SK-N-SH (cell line): Measurements from ENCODE around the gene SFXN5. TPM values are rescaled to one million over a fixed set of nuclear protein-coding genes. Genes with fewer than 3 reads are reported as not detected.

ENCODE experiments used
- CTCF ChIA-PET: fragments of 300-600, 350-600 bp; formaldehyde crosslinking; extraction: SDS; loops from one replicate; lab custom pipeline; 2021; lab: Yijun Ruan, JAX
- POLR2A ChIA-PET: fragments of 350-600 bp; sonication (Branson Sonifier 250); formaldehyde crosslinking; extraction: SDS; loops from one replicate; lab custom pipeline; 2020; ENCODE audit warnings: antibody characterized with exemption, inconsistent platforms; lab: Yijun Ruan, JAX
- DNase-seq: peaks from one replicate; pipeline ENCODE4 v3.0.0; 2012
- H2AFZ ChIP-seq: fragments of 200-600 bp; sonication (generic); 2 replicates; pipeline ENCODE4 v1.8.1; 2016; ENCODE audit warnings: antibody characterized with exemption, mild to moderate bottlenecking, low read depth
- H3F3A ChIP-seq: fragments of 200-600 bp; sonication (generic); replicated peaks from 2 replicates; pipeline ENCODE3; 2016; ENCODE audit warnings: antibody characterized with exemption, mild to moderate bottlenecking; ENCODE audit not compliant: insufficient read depth
- H3K27ac ChIP-seq, 2 experiments: fragments of 200-500 bp in 1 of 2; fragments of 200-600 bp in 1 of 2; sonication (Bioruptor generic) in 1 of 2; sonication (generic), shearing (Covaris generic) in 1 of 2; 2 replicates each; pipeline versions ENCODE4 v1.5.1 to v1.6.1; 2014 to 2016; ENCODE audit warnings: low read depth in 2 of 2, inconsistent platforms in 1 of 2, low read length in 1 of 2, mild to moderate bottlenecking in 1 of 2, mixed read lengths in 1 of 2
- H3K27me3 ChIP-seq: fragments of 200-600 bp; sonication (generic), shearing (Covaris generic); 2 replicates; pipeline ENCODE4 v1.6.1; 2016; ENCODE audit warnings: mixed run types; ENCODE audit not compliant: insufficient read depth
- H3K36me3 ChIP-seq, 2 experiments: fragments of 200-500 bp in 1 of 2; fragments of 200-600 bp in 1 of 2; sonication (Bioruptor generic) in 1 of 2; sonication (generic) in 1 of 2; replicated peaks in 1 of 2; 2 replicates each; pipeline versions ENCODE3 to v1.5.1; 2014 to 2016; ENCODE audit warnings: low read length in 1 of 2, mild to moderate bottlenecking in 1 of 2; ENCODE audit not compliant: insufficient read depth in 2 of 2, control insufficient read depth in 1 of 2
- H3K4me1 ChIP-seq, 2 experiments: fragments of 200-500 bp in 1 of 2; fragments of 200-600 bp in 1 of 2; sonication (Bioruptor generic) in 1 of 2; sonication (generic), shearing (Covaris generic) in 1 of 2; 2 replicates each; pipeline versions ENCODE4 v1.5.1 to v1.6.1; 2014 to 2016; ENCODE audit warnings: low read depth in 1 of 2, low read length in 1 of 2, mixed run types in 1 of 2; ENCODE audit not compliant: insufficient read depth in 2 of 2, control insufficient read depth in 1 of 2
- H3K4me2 ChIP-seq: fragments of 200-600 bp; sonication (generic), shearing (Covaris generic); 2 replicates; pipeline ENCODE4 v1.6.1; 2017; ENCODE audit warnings: mixed run types
- H3K4me3 ChIP-seq, 2 experiments: fragments of 200-500 bp in 1 of 2; fragments of 200-600 bp in 1 of 2; sonication (Bioruptor generic) in 1 of 2; sonication (generic), shearing (Covaris generic) in 1 of 2; 2 replicates each; pipeline versions ENCODE4 v1.5.1 to v1.8.1; 2014 to 2016; ENCODE audit warnings: low read depth in 2 of 2, inconsistent platforms in 1 of 2, low read length in 1 of 2, mild to moderate bottlenecking in 1 of 2, mixed read lengths in 1 of 2, moderate library complexity in 1 of 2
- H3K79me2 ChIP-seq: fragments of 200-600 bp; sonication (generic); 2 replicates; pipeline ENCODE4 v1.8.1; 2017; ENCODE audit warnings: mild to moderate bottlenecking; ENCODE audit not compliant: insufficient read depth
- H3K9ac ChIP-seq: fragments of 200-600 bp; sonication (generic); 2 replicates; pipeline ENCODE4 v1.6.1; 2017; ENCODE audit warnings: mixed run types
- H3K9me2 ChIP-seq: fragments of 200-600 bp; sonication (generic); 2 replicates; pipeline ENCODE4 v1.6.1; 2017; ENCODE audit warnings: mixed run types
- H3K9me3 ChIP-seq: fragments of 200-600 bp; sonication (generic); 2 replicates; pipeline ENCODE4 v1.6.1; 2017; ENCODE audit warnings: mixed run types, mild to moderate bottlenecking, moderate library complexity
- H4K20me1 ChIP-seq: fragments of 200-600 bp; sonication (generic); 2 replicates; pipeline ENCODE4 v1.6.1; 2017; ENCODE audit warnings: mild to moderate bottlenecking, mixed run types; ENCODE audit not compliant: insufficient read depth
- CHD2 ChIP-seq: fragments of 150-350 bp; IDR thresholded peaks from 2 replicates; pipeline ENCODE4 v1.6.1; 2018; ENCODE audit warnings: low read length; ENCODE audit not compliant: partially characterized antibody
- EZH2phosphoT487 ChIP-seq: fragments of 200-600 bp; sonication (generic); IDR thresholded peaks from 2 replicates; pipeline ENCODE4 v1.6.1; 2017; ENCODE audit warnings: low read depth, mixed run types, mild to moderate bottlenecking, antibody characterized with exemption, moderate library complexity, borderline replicate concordance
- FOXM1 ChIP-seq: IDR thresholded peaks from 2 replicates; pipeline ENCODE4 v1.4.0; 2012; ENCODE audit warnings: low read depth, mild to moderate bottlenecking
- GABPA ChIP-seq: IDR thresholded peaks from 2 replicates; pipeline ENCODE4 v1.4.0; 2012; ENCODE audit warnings: low read depth, mild to moderate bottlenecking
- JUND ChIP-seq: IDR thresholded peaks from 2 replicates; pipeline ENCODE4 v1.4.0; 2012
- MEF2A ChIP-seq: IDR thresholded peaks from 2 replicates; pipeline ENCODE4 v1.4.0; 2012; ENCODE audit warnings: low read depth, borderline replicate concordance
- MXI1 ChIP-seq: IDR thresholded peaks from 2 replicates; pipeline ENCODE4 v1.6.1; 2012; ENCODE audit warnings: mild to moderate bottlenecking, low read depth, low read length, improper control_type of control experiment
- NFIC ChIP-seq: IDR thresholded peaks from 2 replicates; pipeline ENCODE4 v1.4.0; 2012; ENCODE audit warnings: borderline replicate concordance
- NRF1 ChIP-seq: IDR thresholded peaks from 2 replicates; pipeline ENCODE4 v1.6.1; 2012; ENCODE audit warnings: low read depth, mild to moderate bottlenecking, low read length
- SIN3A ChIP-seq: IDR thresholded peaks from 2 replicates; pipeline ENCODE4 v1.6.1; 2012; ENCODE audit warnings: low read depth, mild to moderate bottlenecking, low read length, moderate library complexity, borderline replicate concordance
- TAF1 ChIP-seq: IDR thresholded peaks from 2 replicates; pipeline ENCODE4 v1.6.1; 2012; ENCODE audit warnings: low read depth, mild to moderate bottlenecking, low read length, moderate library complexity, borderline replicate concordance
- TCF12 ChIP-seq: IDR thresholded peaks from 2 replicates; pipeline ENCODE4 v1.4.0; 2012
- YY1 ChIP-seq: IDR thresholded peaks from 2 replicates; pipeline ENCODE4 v1.4.0; 2012; ENCODE audit warnings: low read depth, mild to moderate bottlenecking
- WGBS: methylation state at CpG from one replicate; pipeline ENCODE4 v1.1.6; 2017; ENCODE audit warnings: low lambda C conversion rate; 5-methylcytosine and 5-hydroxymethylcytosine counted together
- polyA plus RNA-seq, 3 experiments: library from polyadenylated mRNA; depleted of rRNA; stranded (reverse); fragments of >200 nt; gene quantifications; 2 replicates each; pipeline ENCODE4 v1.2.3, GENCODE V29; 2012
- TF ChIP-seq, protein P1 (sequence below): IDR thresholded peaks from 2 replicates; pipeline ENCODE4 v1.4.0; 2012; ENCODE audit warnings: low read depth
- TF ChIP-seq, protein P2 (sequence below): fragments of 150-350 bp; IDR thresholded peaks from 2 replicates; pipeline ENCODE4 v1.6.1; 2016; ENCODE audit warnings: mild to moderate bottlenecking, low read depth, low read length

Gene SFXN5
- polyA plus RNA-seq, 1 of the 3 experiments (the other 2 are of a cell fraction) = 9.9 TPM

DNA sequence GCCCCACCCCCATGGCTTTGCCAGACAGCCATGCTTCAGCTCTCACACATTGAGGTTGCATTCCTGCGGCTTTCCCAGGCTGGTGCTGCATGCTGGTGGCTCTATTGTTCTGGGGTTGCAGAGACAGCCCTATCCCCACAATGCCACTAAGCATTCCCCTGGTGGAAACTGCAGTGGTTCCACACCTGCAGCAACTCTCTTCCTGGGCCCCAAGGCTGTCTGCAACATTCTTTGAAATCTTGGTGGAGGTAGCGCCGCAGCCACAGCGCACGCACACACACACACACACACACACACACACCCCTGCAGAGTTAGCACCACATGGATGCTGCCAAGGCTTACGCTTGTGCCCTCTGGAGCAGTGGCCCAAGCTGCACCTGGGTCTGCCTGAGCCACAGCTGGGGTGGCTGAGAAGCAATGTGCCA, 21.4 kb downstream of the SFXN5 start:
- no peaks in the 10 kb centered on the region for H3K79me2 ChIP-seq
- WGBS = no CpG with 5 or more reads among the region's 6 CpGs
- TF ChIP-seq CHD2 = no peak
- TF ChIP-seq TCF12 = no peak
- no peak for TF ChIP-seq MEF2A
- TF ChIP-seq TAF1 = no peak
- no peak for TF ChIP-seq MXI1
- TF ChIP-seq YY1 = no peak
- TF ChIP-seq JUND = no peak
- TF ChIP-seq, protein P1, sequence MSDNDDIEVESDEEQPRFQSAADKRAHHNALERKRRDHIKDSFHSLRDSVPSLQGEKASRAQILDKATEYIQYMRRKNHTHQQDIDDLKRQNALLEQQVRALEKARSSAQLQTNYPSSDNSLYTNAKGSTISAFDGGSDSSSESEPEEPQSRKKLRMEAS = no peak
- no peak for TF ChIP-seq GABPA
- no peak for TF ChIP-seq SIN3A
- no peak for TF ChIP-seq NFIC
- no peak for TF ChIP-seq NRF1
- POLR2A ChIA-PET = no interaction called here
- H3K27ac ChIP-seq = no peak overlapping the region
- peaks cover 0 to 4% of the 10 kb centered on the region in 2 experiments for H3K36me3 ChIP-seq
- no peaks in the 10 kb centered on the region for H3K9me3 ChIP-seq
- H3F3A ChIP-seq = no peaks in the 10 kb centered on the region
- H3K9ac ChIP-seq = no peak overlapping the region
- H4K20me1 ChIP-seq = no peaks in the 10 kb centered on the region
- no peaks in the 10 kb centered on the region for H3K27me3 ChIP-seq
- H3K4me3 ChIP-seq = no peak overlapping the region
- H3K4me1 ChIP-seq = peaks cover 0 to 8% of the 10 kb centered on the region in 2 experiments; a peak in 1 of 4 replicates
- DNase-seq = no peak
- H3K9me2 ChIP-seq = no peaks in the 10 kb centered on the region
- no peak overlapping the region for H3K4me2 ChIP-seq
- CTCF ChIA-PET = interaction anchor here (1.6 kb wide), 1 partner anchor 12 kb away, joined by 5 read pairs; no protein-coding TSS in a partner anchor
- H2AFZ ChIP-seq = no peak overlapping the region

DNA sequence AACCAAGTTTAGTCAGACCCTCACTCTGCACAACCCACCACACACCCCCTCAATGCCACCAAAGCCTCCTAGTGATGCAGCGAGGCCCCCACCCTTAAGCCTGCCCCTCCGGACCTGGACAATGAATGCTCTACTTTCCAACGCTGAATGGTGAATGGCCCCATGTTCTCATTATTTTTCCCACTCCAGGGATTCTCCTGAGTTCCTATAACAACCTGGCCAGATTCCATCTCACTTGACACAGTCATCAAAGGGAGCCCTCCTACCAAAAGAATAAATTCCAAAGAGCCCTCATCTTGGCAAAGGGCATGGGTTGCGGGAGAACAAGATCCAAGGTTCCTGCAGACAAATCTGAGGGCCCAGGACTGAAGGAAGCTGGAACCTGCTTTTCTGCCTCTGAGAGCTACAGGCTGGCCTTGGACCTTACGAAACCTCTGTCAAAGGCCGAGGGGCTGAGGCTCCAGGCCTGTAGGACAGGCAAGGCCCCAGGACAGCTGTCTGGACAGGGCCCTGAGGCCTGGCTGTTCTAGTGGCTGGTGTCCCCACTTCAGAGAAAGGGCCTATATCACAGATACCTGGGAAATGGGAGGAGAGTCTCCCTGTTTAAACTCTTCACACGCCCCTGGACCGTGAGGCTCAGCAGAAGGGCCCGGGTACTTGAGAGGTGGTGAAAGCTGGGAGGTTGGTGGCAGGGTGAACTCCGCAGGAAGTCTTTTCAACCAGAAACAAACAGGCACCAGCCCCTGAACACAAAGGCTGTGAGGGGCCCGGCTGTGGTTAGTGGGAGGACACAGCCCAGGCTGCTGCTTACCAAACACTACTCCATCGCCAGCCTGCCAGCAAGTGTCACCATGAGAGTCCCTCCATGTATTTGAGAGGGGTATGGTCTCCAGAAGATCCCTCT, 27.3 kb downstream of the SFXN5 start:
- no peak overlapping the region for H2AFZ ChIP-seq
- WGBS = 98% methylated on average over 10 of the region's 12 CpGs
- TF ChIP-seq MEF2A (no peak), EZH2phosphoT487 (no peak), FOXM1 (no peak), CHD2 (no peak)
- TF ChIP-seq, protein P2, sequence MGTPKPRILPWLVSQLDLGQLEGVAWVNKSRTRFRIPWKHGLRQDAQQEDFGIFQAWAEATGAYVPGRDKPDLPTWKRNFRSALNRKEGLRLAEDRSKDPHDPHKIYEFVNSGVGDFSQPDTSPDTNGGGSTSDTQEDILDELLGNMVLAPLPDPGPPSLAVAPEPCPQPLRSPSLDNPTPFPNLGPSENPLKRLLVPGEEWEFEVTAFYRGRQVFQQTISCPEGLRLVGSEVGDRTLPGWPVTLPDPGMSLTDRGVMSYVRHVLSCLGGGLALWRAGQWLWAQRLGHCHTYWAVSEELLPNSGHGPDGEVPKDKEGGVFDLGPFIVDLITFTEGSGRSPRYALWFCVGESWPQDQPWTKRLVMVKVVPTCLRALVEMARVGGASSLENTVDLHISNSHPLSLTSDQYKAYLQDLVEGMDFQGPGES = no peak
- TF ChIP-seq, all 33 proteins: peak for 0
- no peaks in the 10 kb centered on the region for H3K79me2 ChIP-seq
- POLR2A ChIA-PET = no interaction called here
- DNase-seq = no peak
- H3K36me3 ChIP-seq = peaks cover 0 to 4% of the 10 kb centered on the region in 2 experiments
- no peak overlapping the region for H3K4me3 ChIP-seq
- CTCF ChIA-PET = no interaction called here
- H3F3A ChIP-seq = no peaks in the 10 kb centered on the region
- no peak overlapping the region for H3K4me2 ChIP-seq
- H3K9me2 ChIP-seq = no peaks in the 10 kb centered on the region
- H3K4me1 ChIP-seq = no peaks in the 10 kb centered on the region; a peak in 1 of 4 replicates
- H3K9me3 ChIP-seq = no peaks in the 10 kb centered on the region
- H3K27me3 ChIP-seq = no peaks in the 10 kb centered on the region
- no peak overlapping the region for H3K9ac ChIP-seq
- H3K27ac ChIP-seq = no peak overlapping the region
- no peaks in the 10 kb centered on the region for H4K20me1 ChIP-seq
